CD4-positive, CD25-positive, alpha-beta regulatory T cell (primary cell): Measurements from ENCODE around the gene SMIM35. TPM values are rescaled to one million over a fixed set of nuclear protein-coding genes. Genes with fewer than 3 reads are reported as not detected.

Experiments used
- ATAC-seq, 2 donors: fragments of 150-1000 bp; cut with Tn5 transposase; one replicate each; pipeline ENCODE4 v1.10.0; 2021; ENCODE audit warnings: low read depth in 2 of 2, moderate number of reproducible peaks in 2 of 2, moderate library complexity in 1 of 2
- DNase-seq, 3 donors: peaks; one replicate each; pipeline versions ENCODE4 v3.0.0 to v3.0.0-alpha.2; 2012 to 2022; ENCODE audit warnings: mixed read lengths in 1 of 3
- H3K27ac ChIP-seq: one replicate; pipeline ENCODE4 v1.7.0; 2013; ENCODE audit warnings: mild to moderate bottlenecking, low read length; ENCODE audit not compliant: insufficient read depth, poor library complexity, severe bottlenecking
- H3K27me3 ChIP-seq: one replicate; pipeline ENCODE4 v1.7.0; 2013; ENCODE audit warnings: low read length; ENCODE audit not compliant: control insufficient read depth, insufficient read depth
- H3K36me3 ChIP-seq: one replicate; pipeline ENCODE4 v1.7.0; 2013; ENCODE audit warnings: mild to moderate bottlenecking, low read length, moderate library complexity; ENCODE audit not compliant: control insufficient read depth, insufficient read depth
- H3K4me1 ChIP-seq: 2 replicates; pipeline ENCODE4 v1.7.0; 2013; ENCODE audit warnings: mild to moderate bottlenecking, low read length; ENCODE audit not compliant: insufficient read depth, control insufficient read depth, poor library complexity, severe bottlenecking
- H3K4me3 ChIP-seq: one replicate; pipeline ENCODE4 v1.7.0; 2013; ENCODE audit warnings: low read depth, mild to moderate bottlenecking, low read length, moderate library complexity
- H3K9me3 ChIP-seq, 2 experiments: 1 replicate in 1 of 2; 2 replicates in 1 of 2; pipeline ENCODE4 v1.7.0; 2013; ENCODE audit warnings: low read length in 2 of 2, mild to moderate bottlenecking in 1 of 2, moderate library complexity in 1 of 2; ENCODE audit not compliant: control insufficient read depth in 2 of 2
- H3K27ac Mint-ChIP-seq, 3 donors: one replicate each; pipeline ENCODE4 v1.8.0; 2020 to 2022; ENCODE audit warnings: mild to moderate bottlenecking in 3 of 3, mixed read lengths in 3 of 3, moderate library complexity in 2 of 3
- H3K27me3 Mint-ChIP-seq: one replicate; pipeline ENCODE4 v1.8.0; 2022; ENCODE audit warnings: mild to moderate bottlenecking, mixed read lengths
- H3K36me3 Mint-ChIP-seq: one replicate; pipeline ENCODE4 v1.8.0; 2020; ENCODE audit warnings: mixed read lengths
- H3K4me1 Mint-ChIP-seq, 4 donors: one replicate each; pipeline ENCODE4 v1.8.0; 2020 to 2022; ENCODE audit warnings: mixed read lengths in 4 of 4, mild to moderate bottlenecking in 1 of 4
- H3K4me3 Mint-ChIP-seq, 4 donors: one replicate each; pipeline ENCODE4 v1.8.0; 2020 to 2022; ENCODE audit warnings: mild to moderate bottlenecking in 4 of 4, mixed read lengths in 4 of 4, moderate library complexity in 3 of 4
- H3K9me3 Mint-ChIP-seq, 7 donors: one replicate each; pipeline ENCODE4 v1.8.0; 2020 to 2022; ENCODE audit warnings: mixed read lengths in 7 of 7, mild to moderate bottlenecking in 3 of 7, moderate library complexity in 2 of 7
- polyA plus RNA-seq, 4 donors: library from polyadenylated mRNA; unstranded; fragments of 300-500 nt; fragmentation: Illumina TruSeq; gene quantifications; one replicate each; pipeline ENCODE4 v1.2.3, GENCODE V29; 2021
- total RNA-seq: library from RNA; stranded (reverse); gene quantifications from one replicate; pipeline ENCODE4 v1.2.3, GENCODE V29; 2022

SMIM35 gene
- total and polyA plus RNA-seq, 5 donors from 2014 or later, result 0.90 to 1.9 (median 1.2) TPM

GRCh38 chr11:117997823-117998579, 88.8 kb downstream of the SMIM35 start:
- peak in 1 of 3 donors; percentile 62 for DNase-seq
- H3K4me3 ChIP-seq, result peak overlapping the region; percentile 42
- Mint-ChIP-seq H3K27ac (peak overlapping the region; percentile 66 to 97 (median 94)), H3K4me3 (peak overlapping the region; percentile 71 to 97 (median 84)), H3K9me3 (peaks cover 0 to 2% (median 0%) of the 10 kb centered on the region in 7 donors), H3K27me3 (no peaks in the 10 kb centered on the region), H3K4me1 (peaks cover 20 to 99% (median 81%) of the 10 kb centered on the region in 4 donors), H3K36me3 (peaks cover 66% of the 10 kb centered on the region)
- no peaks in the 10 kb centered on the region for H3K27me3 ChIP-seq
- peaks cover 97% of the 10 kb centered on the region for H3K4me1 ChIP-seq
- no peaks in the 10 kb centered on the region for H3K9me3 ChIP-seq
- H3K27ac ChIP-seq, result peak overlapping the region; percentile 83
- peaks cover 77% of the 10 kb centered on the region for H3K36me3 ChIP-seq
- no peak for ATAC-seq

- Mint-ChIP-seq H3K27ac (peak overlapping the region; percentile 66 to 97 (median 94)), H3K9me3 (peaks cover 0 to 5% (median 0%) of the 10 kb centered on the region in 7 donors), H3K27me3 (no peaks in the 10 kb centered on the region), H3K4me1 (peaks cover 23 to 99% (median 81%) of the 10 kb centered on the region in 4 donors), H3K4me3 (peak overlapping the region; percentile 5 to 97 (median 84)), H3K36me3 (peaks cover 72% of the 10 kb centered on the region)
- Histone ChIP-seq H3K4me1 (peaks cover 97% of the 10 kb centered on the region), H3K36me3 (peaks cover 83% of the 10 kb centered on the region), H3K4me3 (peak overlapping the region; percentile 39), H3K27ac (peak overlapping the region; percentile 83), H3K9me3 (no peaks in the 10 kb centered on the region), H3K27me3 (no peaks in the 10 kb centered on the region)
- DNase-seq (no peak), ATAC-seq (no peak)
These were observed 89.4 kb downstream of the SMIM35 start for GRCh38 chr11:117997406-117997805.

GRCh38 chr11:117996058-117996457, 90.7 kb downstream of the SMIM35 start:
- Mint-ChIP-seq H3K4me3 (peak overlapping the region; percentile 77 to 97 (median 92)), H3K4me1 (peaks cover 20 to 98% (median 75%) of the 10 kb centered on the region in 4 donors), H3K9me3 (peaks cover 0 to 5% (median 0%) of the 10 kb centered on the region in 7 donors), H3K27me3 (no peaks in the 10 kb centered on the region), H3K27ac (peak overlapping the region; percentile 25 to 94 (median 77)), H3K36me3 (peaks cover 80% of the 10 kb centered on the region)
- no peak for ATAC-seq
- Histone ChIP-seq H3K4me1 (peaks cover 95% of the 10 kb centered on the region), H3K4me3 (peak overlapping the region; percentile 23), H3K9me3 (no peaks in the 10 kb centered on the region), H3K36me3 (peaks cover 96% of the 10 kb centered on the region), H3K27ac (peak overlapping the region; percentile 83), H3K27me3 (no peaks in the 10 kb centered on the region)
- DNase-seq, result no peak

- Mint-ChIP-seq H3K27me3 (no peaks in the 10 kb centered on the region), H3K4me1 (peaks cover 20 to 92% (median 72%) of the 10 kb centered on the region in 4 donors), H3K27ac (peak overlapping the region; percentile 25 to 94 (median 88)), H3K9me3 (peaks cover 0 to 5% (median 0%) of the 10 kb centered on the region in 7 donors), H3K4me3 (peak overlapping the region; percentile 77 to 97 (median 92)), H3K36me3 (peaks cover 83% of the 10 kb centered on the region)
- Histone ChIP-seq H3K27ac (peak overlapping the region; percentile 83), H3K27me3 (no peaks in the 10 kb centered on the region), H3K36me3 (peaks cover 99% of the 10 kb centered on the region), H3K4me1 (peaks cover 93% of the 10 kb centered on the region), H3K9me3 (no peaks in the 10 kb centered on the region), H3K4me3 (peak overlapping the region; percentile 100)
- no peak for DNase-seq
- ATAC-seq, result no peak
These were observed 91.3 kb downstream of the SMIM35 start for GRCh38 chr11:117995472-117995871.

- peaks cover 93% of the 10 kb centered on the region for H3K4me1 ChIP-seq
- peak overlapping the region; percentile 100 for H3K4me3 ChIP-seq
- H3K36me3 ChIP-seq, result peaks cover 100% of the 10 kb centered on the region
- H3K9me3 ChIP-seq, result no peaks in the 10 kb centered on the region
- Mint-ChIP-seq H3K4me3 (peak overlapping the region; percentile 93 to 98 (median 97)), H3K27me3 (no peaks in the 10 kb centered on the region), H3K27ac (peak overlapping the region; percentile 88 to 94 (median 92)), H3K4me1 (peaks cover 20 to 90% (median 72%) of the 10 kb centered on the region in 4 donors), H3K36me3 (peaks cover 87% of the 10 kb centered on the region), H3K9me3 (peaks cover 0 to 5% (median 0%) of the 10 kb centered on the region in 7 donors)
- H3K27me3 ChIP-seq, result no peaks in the 10 kb centered on the region
- peak overlapping the region; percentile 83 for H3K27ac ChIP-seq
- no peak for DNase-seq
- ATAC-seq, result no peak
These were observed 92.6 kb downstream of the SMIM35 start for GRCh38 chr11:117993988-117994745.

GRCh38 chr11:117992620-117993019, 94.1 kb downstream of the SMIM35 start:
- H3K4me1 Mint-ChIP-seq, result peaks cover 16 to 77% (median 59%) of the 10 kb centered on the region in 4 donors
- peak overlapping the region; percentile 93 to 98 (median 97) for H3K4me3 Mint-ChIP-seq
- H3K9me3 Mint-ChIP-seq, result peaks cover 0 to 5% (median 0%) of the 10 kb centered on the region in 7 donors
- DNase-seq (no peak), ATAC-seq (no peak)
- H3K36me3 Mint-ChIP-seq, result peaks cover 92% of the 10 kb centered on the region
- H3K27me3 Mint-ChIP-seq, result no peaks in the 10 kb centered on the region
- peak overlapping the region; percentile 100 for H3K4me3 ChIP-seq
- H3K27ac Mint-ChIP-seq, result peak overlapping the region; percentile 89 to 94 (median 93)
- no peaks in the 10 kb centered on the region for H3K9me3 ChIP-seq
- peaks cover 99% of the 10 kb centered on the region for H3K36me3 ChIP-seq
- peaks cover 94% of the 10 kb centered on the region for H3K4me1 ChIP-seq
- H3K27ac ChIP-seq, result peak overlapping the region; percentile 83
- no peaks in the 10 kb centered on the region for H3K27me3 ChIP-seq

- H3K4me1 Mint-ChIP-seq, result peaks cover 11 to 72% (median 55%) of the 10 kb centered on the region in 4 donors
- Histone ChIP-seq H3K4me3 (peak overlapping the region; percentile 100), H3K4me1 (peaks cover 89% of the 10 kb centered on the region), H3K27ac (peak overlapping the region; percentile 83), H3K36me3 (peaks cover 98% of the 10 kb centered on the region), H3K27me3 (no peaks in the 10 kb centered on the region), H3K9me3 (no peaks in the 10 kb centered on the region)
- no peaks in the 10 kb centered on the region for H3K27me3 Mint-ChIP-seq
- H3K9me3 Mint-ChIP-seq, result peaks cover 0 to 5% (median 0%) of the 10 kb centered on the region in 7 donors
- peak overlapping the region; percentile 93 to 98 (median 97) for H3K4me3 Mint-ChIP-seq
- no peak for DNase-seq
- H3K36me3 Mint-ChIP-seq, result peaks cover 92% of the 10 kb centered on the region
- ATAC-seq, result no peak
- peak overlapping the region; percentile 89 to 94 (median 93) for H3K27ac Mint-ChIP-seq
These were observed 94.6 kb downstream of the SMIM35 start for GRCh38 chr11:117992136-117992535.
